ENCODE measurements around the gene SLC36A2. TPM values are rescaled to one million over a fixed set of nuclear protein-coding genes. Genes with fewer than 3 reads are reported as not detected.
"Not testable (repeated sequence)": the region's sequence is repeated elsewhere in the genome, so short reads cannot be mapped to it uniquely, and the experiment has no call there.

SLC36A2 gene
- total RNA-seq, 1 experiment from 2014 or later = not detected

GRCh38 chr5:151378616-151379015 is 31.3 kb upstream of the SLC36A2 start:
- no peak for DNase-seq
- no peaks in the 10 kb centered on the region for H3K36me3 Mint-ChIP-seq (ENCODE audit: insufficient read depth, unreplicated experiment)
- H3K27ac Mint-ChIP-seq (ENCODE audit: unreplicated experiment) = no peak overlapping the region
- POLR2A ChIA-PET = no interaction called here
- CTCF ChIA-PET = no interaction called here
- H3K27me3 ChIP-seq (replicated peaks; ENCODE audit: control insufficient read depth, insufficient read depth, low read length) = no peaks in the 10 kb centered on the region
- no peaks in the 10 kb centered on the region for H3K4me1 ChIP-seq
- no peaks in the 10 kb centered on the region for H3K4me1 Mint-ChIP-seq (ENCODE audit: low read depth, unreplicated experiment)
- intact Hi-C loops (cut with micrococcal nuclease; ENCODE audit: unreplicated experiment) = no loop called here
- H3K9me3 Mint-ChIP-seq (ENCODE audit: unreplicated experiment) = peaks cover 10% of the 10 kb centered on the region
- TF ChIP-seq CTCF (IDR thresholded peaks at IDR 0.05; ENCODE audit: insufficient read depth in 1 of 2, low read depth in 1 of 2, low read length in 1 of 2, severe bottlenecking in 1 of 2, unreplicated experiment in 1 of 2) = no peak
- no peaks in the 10 kb centered on the region for H3K27me3 Mint-ChIP-seq (ENCODE audit: insufficient read depth, unreplicated experiment)
- H3K4me3 ChIP-seq (ENCODE audit: low read depth, low read length) = no peak overlapping the region
- H3K36me3 ChIP-seq (ENCODE audit: control insufficient read depth, insufficient read depth, low read length) = no peaks in the 10 kb centered on the region
- H3K4me3 Mint-ChIP-seq (ENCODE audit: unreplicated experiment) = no peak overlapping the region
- BruUV-seq (replicated peaks) = no TSS peak
- H3K9me3 ChIP-seq = peaks cover 3% of the 10 kb centered on the region; the same call in 1 of the 2 replicates

- TF ChIP-seq CTCF (IDR thresholded peaks at IDR 0.05; ENCODE audit: insufficient read depth in 1 of 2, low read depth in 1 of 2, low read length in 1 of 2, severe bottlenecking in 1 of 2, unreplicated experiment in 1 of 2) = no peak
- Mint-ChIP-seq H3K36me3 (ENCODE audit: insufficient read depth, unreplicated experiment) (no peaks in the 10 kb centered on the region), H3K9me3 (ENCODE audit: unreplicated experiment) (peaks cover 10% of the 10 kb centered on the region), H3K4me1 (ENCODE audit: low read depth, unreplicated experiment) (no peaks in the 10 kb centered on the region), H3K27me3 (ENCODE audit: insufficient read depth, unreplicated experiment) (no peaks in the 10 kb centered on the region), H3K4me3 (ENCODE audit: unreplicated experiment) (no peak overlapping the region), H3K27ac (ENCODE audit: unreplicated experiment) (no peak overlapping the region)
- Histone ChIP-seq H3K9me3 (peaks cover 3% of the 10 kb centered on the region; the same call in 1 of the 2 replicates), H3K27me3 (replicated peaks; ENCODE audit: control insufficient read depth, insufficient read depth, low read length) (no peaks in the 10 kb centered on the region), H3K4me3 (ENCODE audit: low read depth, low read length) (no peak overlapping the region), H3K36me3 (ENCODE audit: control insufficient read depth, insufficient read depth, low read length) (no peaks in the 10 kb centered on the region), H3K4me1 (no peaks in the 10 kb centered on the region)
- ChIA-PET POLR2A (no interaction called here), CTCF (no interaction called here)
- BruUV-seq (replicated peaks) = no TSS peak
- intact Hi-C loops (cut with micrococcal nuclease; ENCODE audit: unreplicated experiment) = no loop called here
- no peak for DNase-seq
These were observed 27.2 kb upstream of the SLC36A2 start for GRCh38 chr5:151374539-151374938.

GRCh38 chr5:151367038-151367437 is 19.7 kb upstream of the SLC36A2 start:
- H3K36me3 Mint-ChIP-seq (ENCODE audit: insufficient read depth, unreplicated experiment); CTCF ChIA-PET; H3K27me3 ChIP-seq (replicated peaks; ENCODE audit: control insufficient read depth, insufficient read depth, low read length); H3K4me3 Mint-ChIP-seq (ENCODE audit: unreplicated experiment); H3K4me1 ChIP-seq; H3K27me3 Mint-ChIP-seq (ENCODE audit: insufficient read depth, unreplicated experiment); POLR2A ChIA-PET; intact Hi-C loops (cut with micrococcal nuclease; ENCODE audit: unreplicated experiment); H3K36me3 ChIP-seq (ENCODE audit: control insufficient read depth, insufficient read depth, low read length); H3K4me3 ChIP-seq (ENCODE audit: low read depth, low read length); BruUV-seq (replicated peaks): not testable (repeated sequence)
- Mint-ChIP-seq H3K27ac (ENCODE audit: unreplicated experiment) (peak overlapping the region; percentile 53), H3K4me1 (ENCODE audit: low read depth, unreplicated experiment) (peaks cover 13% of the 10 kb centered on the region), H3K9me3 (ENCODE audit: unreplicated experiment) (peaks cover 56% of the 10 kb centered on the region)
- peaks cover 37% of the 10 kb centered on the region for H3K9me3 ChIP-seq
- DNase-seq = peak in 1 of 2 experiments; percentile 41

GRCh38 chr5:151363673-151364072 is 16.3 kb upstream of the SLC36A2 start:
- H3K9me3 Mint-ChIP-seq (ENCODE audit: unreplicated experiment) = peaks cover 58% of the 10 kb centered on the region
- no peaks in the 10 kb centered on the region for H3K27me3 Mint-ChIP-seq (ENCODE audit: insufficient read depth, unreplicated experiment)

More at GRCh38 chr5:151363673-151364072, 16.3 kb upstream of the SLC36A2 start:
- H3K27ac Mint-ChIP-seq (ENCODE audit: unreplicated experiment) = no peak overlapping the region
- Histone ChIP-seq H3K27me3 (replicated peaks; ENCODE audit: control insufficient read depth, insufficient read depth, low read length) (no peaks in the 10 kb centered on the region), H3K9me3 (peaks cover 37% of the 10 kb centered on the region), H3K36me3 (ENCODE audit: control insufficient read depth, insufficient read depth, low read length) (no peaks in the 10 kb centered on the region), H3K4me1 (peaks cover 5% of the 10 kb centered on the region; the same call in 1 of the 2 replicates), H3K4me3 (ENCODE audit: low read depth, low read length) (no peak overlapping the region)
- H3K4me1 Mint-ChIP-seq (ENCODE audit: low read depth, unreplicated experiment) = peaks cover 13% of the 10 kb centered on the region
- no peak for DNase-seq
- H3K36me3 Mint-ChIP-seq (ENCODE audit: insufficient read depth, unreplicated experiment) = no peaks in the 10 kb centered on the region
- ChIA-PET CTCF (no interaction called here), POLR2A (no interaction called here)
- intact Hi-C loops (cut with micrococcal nuclease; ENCODE audit: unreplicated experiment) = no loop called here
- no TSS peak for BruUV-seq (replicated peaks)
- H3K4me3 Mint-ChIP-seq (ENCODE audit: unreplicated experiment) = no peak overlapping the region
- TF ChIP-seq CTCF (IDR thresholded peaks at IDR 0.05; ENCODE audit: insufficient read depth in 1 of 2, low read depth in 1 of 2, low read length in 1 of 2, severe bottlenecking in 1 of 2, unreplicated experiment in 1 of 2) = no peak
